Fibroblast of gingiva (primary cell): Measurements from ENCODE around the gene TCEAL9.
"Not testable (repeated sequence)": the region's sequence is repeated elsewhere in the genome, so short reads cannot be mapped to it uniquely, and the experiment has no call there.

Experiments used
- DNase-seq: peaks from one replicate; pipeline ENCODE4 v3.0.0-alpha.2; 2011; ENCODE audit warnings: low read depth

TCEAL9 gene, protein sequence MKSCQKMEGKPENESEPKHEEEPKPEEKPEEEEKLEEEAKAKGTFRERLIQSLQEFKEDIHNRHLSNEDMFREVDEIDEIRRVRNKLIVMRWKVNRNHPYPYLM

DNA sequence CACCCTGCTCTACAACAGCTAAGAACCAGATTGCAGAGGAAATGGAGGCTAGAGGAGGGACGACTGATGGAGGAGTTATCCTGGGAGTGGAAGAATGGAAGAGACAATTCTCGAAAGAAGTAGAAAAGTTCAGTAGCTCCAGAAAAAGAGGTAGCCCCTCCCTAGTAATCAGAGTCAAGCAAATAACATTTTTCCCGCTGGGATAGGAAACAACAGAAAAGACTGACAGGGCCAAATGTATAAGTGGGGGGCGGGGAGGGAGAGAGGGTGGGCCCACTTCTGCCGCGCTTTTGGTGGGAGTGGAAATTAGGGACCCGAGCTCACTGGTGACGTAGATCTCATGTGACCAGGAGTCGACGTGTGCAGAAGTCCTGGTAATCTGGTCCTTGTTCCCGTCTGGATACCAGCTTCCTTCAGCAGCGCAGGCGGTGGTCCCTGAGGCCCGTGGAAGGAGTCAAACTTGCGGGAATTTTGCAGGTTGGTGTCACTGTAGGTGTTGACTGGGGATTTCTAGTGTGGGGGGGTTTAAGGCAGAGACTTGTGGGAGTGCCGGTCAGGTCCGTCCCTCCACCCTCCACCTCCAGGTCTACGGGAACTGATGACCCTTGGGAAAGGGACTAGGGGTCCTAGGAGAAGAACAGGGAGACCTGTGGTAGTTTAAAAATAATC is at the start of gene TCEAL9:
Gene TCEAL9 (plus strand): TSS at position 377 of the 669 bp plus-strand sequence. CDS start 1,179 bp downstream, outside the sequence.
- DNase-seq, result peak; percentile 91

DNA sequence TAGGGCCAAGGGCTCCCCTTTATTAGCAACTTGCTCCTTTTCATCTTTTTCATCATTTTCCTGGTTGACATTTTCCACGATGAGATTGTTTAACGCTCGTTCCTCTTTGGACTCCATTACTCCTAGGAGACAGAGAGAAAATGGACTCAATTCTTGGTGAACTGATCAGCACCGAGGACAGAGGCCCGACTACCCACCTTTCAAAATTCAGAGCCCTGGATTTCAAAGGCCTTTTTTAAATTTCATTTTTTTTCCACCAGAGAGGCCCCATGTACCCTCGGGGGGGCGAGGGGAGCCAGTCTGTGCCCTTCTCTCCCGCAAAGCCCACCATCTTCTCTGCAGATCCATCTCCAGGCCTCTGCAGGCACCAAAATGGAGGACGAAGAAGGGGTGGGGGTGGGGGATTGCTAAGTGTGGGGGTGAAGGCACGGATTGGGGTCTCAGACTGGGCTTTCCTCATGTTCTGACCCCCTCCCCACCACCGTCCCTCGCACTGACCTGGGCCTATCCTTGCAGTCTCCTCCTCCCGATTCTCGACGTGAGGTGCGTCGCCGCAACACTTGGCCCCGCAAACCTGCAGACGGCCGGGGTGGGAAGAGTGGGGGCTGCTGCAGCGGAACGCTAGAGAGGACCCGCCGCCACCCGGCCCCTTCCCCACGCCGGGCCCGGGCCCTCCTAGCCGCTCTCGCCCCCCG is 46.3 kb upstream of the TCEAL9 start:
- DNase-seq, result no peak

DNA sequence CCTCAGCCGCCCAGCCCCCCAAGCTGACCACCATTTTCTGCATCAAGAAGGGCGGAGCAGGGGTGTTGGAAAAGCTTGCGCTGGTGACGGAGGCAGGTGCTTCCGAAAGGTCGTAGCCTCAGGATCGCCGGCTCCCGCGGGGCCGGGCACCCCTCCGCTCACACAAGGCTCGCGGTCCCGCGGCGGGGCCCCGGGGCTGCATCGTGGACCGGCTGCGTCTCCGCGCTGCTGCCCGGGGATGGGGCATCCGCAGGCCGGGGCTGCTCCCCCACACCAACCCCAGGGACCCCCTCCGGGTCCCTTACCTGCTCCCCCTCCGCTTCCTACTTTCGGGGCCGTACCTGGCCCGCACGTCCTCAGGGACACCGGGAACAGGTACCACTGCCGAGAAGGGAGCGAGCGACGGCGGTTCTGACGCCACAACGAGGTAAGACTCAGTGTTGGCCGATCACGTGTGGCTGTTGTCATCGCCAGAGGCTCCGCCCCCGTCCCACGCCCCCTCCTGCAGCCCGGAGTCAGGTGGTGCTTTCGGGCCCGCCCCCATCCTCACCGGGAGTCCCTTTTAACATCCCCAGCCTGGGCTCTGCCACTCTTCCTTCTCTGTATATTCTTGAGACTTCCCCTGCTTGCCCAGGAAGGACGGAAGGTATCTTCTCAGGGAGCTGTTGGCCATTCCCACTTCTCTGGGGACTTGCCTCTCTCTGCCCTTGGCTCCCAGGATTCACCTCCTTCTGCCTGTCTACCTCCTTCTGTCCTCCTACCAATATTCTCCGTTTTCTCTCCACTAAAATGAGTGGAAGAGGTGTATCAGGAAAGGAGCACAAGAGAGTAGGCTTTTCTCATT is 45.5 kb upstream of the TCEAL9 start, which contains the start of gene BEX2:
Gene BEX2 (minus strand): TSS at position 436 of the 844 bp plus-strand sequence. CDS start 1,014 bp downstream, outside the sequence.
- no peak for DNase-seq

DNA sequence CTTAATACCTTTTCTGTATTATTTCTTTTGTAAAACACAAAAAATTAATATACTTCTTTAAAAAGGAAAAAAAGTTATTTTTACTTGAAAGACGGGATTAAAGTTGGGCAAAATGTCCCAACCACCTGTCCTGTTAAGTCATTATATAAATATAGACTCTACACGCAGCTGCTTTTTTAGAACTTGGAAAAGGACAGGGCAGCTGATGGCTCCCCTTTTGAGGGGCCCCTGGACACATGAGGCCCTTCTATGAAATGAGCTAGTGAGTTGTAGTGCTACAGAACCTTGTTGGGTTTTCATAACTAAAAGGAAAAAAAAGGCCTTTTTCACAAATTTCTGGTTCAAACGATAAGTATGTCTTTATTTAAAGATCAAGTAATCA is 44.9 kb upstream of the TCEAL9 start:
- DNase-seq, result no peak

DNA sequence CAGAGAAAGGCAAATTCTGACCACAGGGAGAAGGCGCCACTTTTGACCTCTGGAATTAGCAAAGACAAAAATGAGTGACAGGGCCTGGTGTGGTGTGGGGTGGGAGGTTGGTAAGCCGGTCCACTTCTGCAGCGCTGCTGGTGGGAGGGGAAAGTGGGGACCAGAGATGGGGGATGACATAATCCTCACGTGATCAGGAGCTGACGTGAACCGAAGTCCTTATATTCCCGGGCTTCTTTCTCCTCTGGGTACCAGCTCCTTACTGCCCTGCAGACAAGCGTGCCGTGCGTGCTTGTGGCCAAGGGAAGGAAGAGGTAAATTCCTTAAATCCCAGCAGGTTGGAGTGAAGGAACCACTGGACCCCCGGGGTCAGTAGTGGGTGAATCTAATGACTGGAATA is 26.3 kb upstream of the TCEAL9 start, which contains the start of gene TCEAL7:
Gene TCEAL7 (plus strand): TSS at position 249 of the 400 bp plus-strand sequence. CDS start 1,165 bp downstream, outside the sequence.
- peak; percentile 2 for DNase-seq

DNA sequence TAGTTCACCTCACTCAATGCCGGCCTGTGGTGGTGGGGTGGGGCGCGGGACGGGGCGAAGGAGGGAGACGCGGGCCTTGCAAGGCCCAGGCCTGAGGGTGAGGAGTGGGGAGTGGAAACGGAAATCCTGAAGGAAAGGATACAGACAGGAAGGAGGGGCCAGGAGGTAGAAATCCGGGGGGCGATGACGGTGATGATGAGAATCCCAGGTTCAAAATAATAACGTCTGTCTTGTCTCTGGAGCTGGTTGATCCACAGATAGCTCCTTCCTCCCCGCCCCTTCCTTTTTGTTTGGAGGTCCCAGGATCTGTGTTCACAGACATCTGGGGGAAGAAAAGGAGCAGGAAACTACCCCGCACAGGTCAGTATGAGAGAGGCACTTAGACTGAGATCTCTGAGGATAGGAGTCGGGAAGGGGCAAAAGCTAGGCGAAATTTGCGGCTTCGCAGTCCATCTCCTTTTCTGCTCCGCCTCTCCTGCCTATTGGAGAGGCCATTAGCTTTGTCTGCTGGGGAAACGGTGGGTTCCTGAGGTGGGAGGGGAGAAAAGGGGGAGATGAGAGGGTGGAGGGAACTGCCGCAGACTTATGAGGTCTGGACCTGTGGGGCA is 25.5 kb upstream of the TCEAL9 start:
- no peak for DNase-seq

DNA sequence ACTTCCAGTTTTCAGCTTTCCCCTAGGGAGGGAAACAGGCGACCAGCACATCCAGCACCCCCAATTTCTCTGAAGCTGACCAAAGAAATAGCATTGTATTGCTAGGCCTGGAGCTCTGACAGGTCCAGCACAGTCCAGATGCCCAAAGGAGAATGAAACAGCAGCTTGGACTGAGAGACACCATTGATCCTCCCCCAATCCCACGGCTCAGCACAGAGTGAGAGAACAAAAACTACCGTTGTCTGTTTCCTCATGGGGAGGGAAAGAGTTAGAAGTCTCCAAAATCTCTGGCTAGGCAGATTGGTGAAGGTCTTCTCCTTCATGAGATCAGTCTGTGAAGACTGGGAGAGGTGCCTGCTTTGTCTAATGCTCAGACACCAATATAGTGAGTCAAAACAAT is 17.6 kb upstream of the TCEAL9 start:
- no peak for DNase-seq

DNA sequence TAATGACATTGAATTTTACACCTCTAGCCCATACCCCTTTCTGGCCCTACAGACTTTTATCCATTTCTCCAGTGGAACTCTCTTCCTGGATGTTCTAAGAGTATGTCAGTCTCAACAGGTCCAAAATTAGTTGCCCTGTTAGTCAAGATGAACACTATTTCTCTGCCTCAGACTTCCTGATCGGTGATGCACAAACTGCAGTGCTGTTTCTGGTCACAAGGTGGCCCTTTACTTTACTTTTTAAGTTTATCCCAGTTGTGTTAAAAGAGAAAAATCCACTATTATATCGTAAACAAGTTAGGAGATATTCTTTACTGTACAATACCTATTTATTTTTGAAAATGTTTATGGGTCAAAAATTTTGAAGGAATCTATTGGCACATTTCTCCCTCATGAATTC is 13.2 kb upstream of the TCEAL9 start:
- peak; percentile 32 for DNase-seq

DNA sequence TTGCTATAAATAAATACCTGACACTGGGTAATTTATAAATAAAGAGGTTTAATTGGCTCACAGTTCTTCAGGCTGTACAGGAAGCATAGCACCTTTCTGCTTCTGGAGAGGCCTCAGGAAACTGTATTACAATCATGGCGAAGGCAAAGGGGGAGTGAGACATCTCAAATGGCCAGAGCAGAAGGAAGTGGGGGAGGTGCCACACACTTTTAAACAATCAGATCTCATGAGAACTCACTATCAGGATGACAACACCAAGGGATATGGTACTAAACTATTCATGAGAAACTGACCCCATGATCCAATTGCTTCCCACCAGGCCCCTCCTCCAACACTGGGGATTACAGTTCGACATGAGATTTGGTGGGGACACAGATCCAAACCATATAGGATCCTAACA is 11.7 kb upstream of the TCEAL9 start:
- no peak for DNase-seq

DNA sequence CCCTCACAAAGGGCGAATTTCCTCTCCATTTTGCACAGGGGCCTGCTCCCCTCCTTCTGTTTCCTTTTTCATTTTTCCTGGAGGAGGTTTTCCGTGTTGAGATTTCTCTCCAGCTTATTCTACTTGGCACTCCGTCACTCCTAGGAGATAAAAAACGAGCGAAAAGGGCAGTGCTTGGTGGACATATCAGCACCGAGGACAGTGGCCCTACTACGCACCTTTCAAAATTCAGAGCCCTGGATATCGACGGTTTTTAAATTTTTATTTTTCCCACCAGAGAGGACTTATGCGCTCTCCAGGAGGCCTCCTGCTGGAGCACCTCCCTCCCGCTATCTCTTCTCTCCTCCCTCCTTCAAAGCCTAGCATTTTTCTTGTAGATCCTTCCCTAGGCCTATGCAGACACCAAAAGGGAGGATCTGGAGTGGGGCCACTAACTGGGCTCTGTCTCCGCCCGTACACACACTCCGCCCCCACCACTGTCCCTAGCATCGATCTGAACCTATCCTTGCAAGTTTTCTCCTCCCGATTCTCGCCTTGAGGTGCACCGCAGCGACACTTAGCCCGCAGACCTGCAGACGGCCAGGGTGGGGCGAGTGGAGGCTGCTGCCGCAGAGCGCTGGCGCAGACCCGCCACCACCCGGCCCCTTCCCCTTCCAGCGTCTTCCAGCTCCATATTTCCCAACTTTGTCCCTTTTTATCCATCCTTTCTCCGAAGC is 8.5 kb upstream of the TCEAL9 start:
- no peak for DNase-seq

DNA sequence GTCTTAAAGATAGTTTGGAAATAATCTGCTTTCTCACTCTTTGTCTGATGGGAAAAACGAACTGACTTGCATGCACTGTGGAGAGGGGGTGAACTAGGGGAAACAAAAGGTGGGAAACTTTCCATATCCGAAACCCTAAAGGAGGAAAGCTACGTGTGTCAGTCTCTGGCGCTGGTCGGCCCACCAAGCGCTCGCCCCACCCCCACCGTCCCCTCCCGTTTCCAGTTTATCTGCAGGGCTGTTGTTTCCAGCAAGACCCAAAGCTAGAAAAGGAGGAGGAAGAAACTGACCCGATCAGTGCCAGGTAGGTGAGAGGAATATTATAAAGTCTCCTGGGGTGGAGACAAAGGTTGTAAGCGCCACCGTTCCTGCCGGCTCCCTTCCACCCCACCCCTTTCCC is 552 bp downstream of the TCEAL9 start:
- DNase-seq, result peak; percentile 4

DNA sequence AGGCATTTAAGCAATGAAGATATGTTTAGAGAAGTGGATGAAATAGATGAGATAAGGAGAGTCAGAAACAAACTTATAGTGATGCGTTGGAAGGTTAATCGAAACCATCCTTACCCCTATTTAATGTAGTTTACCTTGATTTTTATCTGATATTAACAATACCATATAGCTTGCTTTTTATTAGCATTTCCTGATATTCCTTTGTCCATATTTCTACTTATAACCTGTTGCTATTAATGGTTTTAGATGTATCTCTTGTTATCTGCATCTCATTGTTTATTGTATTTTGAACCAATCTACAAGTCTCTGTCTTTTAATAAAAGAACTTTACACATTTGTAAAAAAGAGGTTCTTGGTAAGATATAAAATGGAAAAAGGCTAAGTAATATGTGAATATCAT is 1.6 kb downstream of the TCEAL9 start:
- DNase-seq, result no peak

DNA sequence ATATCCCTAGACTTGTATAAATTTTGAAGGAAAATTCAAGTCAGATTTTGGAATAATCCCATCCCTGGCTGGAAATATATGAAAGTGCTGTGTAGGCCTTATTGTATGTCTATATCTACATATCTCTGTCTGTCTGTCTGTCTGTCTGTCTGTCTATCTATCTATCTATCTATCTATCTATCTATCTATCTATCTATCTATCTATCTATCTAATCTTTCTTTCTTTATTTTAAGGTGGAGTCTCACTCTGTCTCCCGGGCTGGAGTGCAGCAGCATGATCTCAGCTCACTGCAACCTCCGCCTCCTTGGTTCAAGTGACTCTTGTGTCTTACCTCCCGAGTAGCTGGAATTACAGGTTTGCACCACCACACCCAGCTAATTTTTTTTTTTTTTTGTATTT is 3.3 kb downstream of the TCEAL9 start:
- not testable (repeated sequence) for DNase-seq

DNA sequence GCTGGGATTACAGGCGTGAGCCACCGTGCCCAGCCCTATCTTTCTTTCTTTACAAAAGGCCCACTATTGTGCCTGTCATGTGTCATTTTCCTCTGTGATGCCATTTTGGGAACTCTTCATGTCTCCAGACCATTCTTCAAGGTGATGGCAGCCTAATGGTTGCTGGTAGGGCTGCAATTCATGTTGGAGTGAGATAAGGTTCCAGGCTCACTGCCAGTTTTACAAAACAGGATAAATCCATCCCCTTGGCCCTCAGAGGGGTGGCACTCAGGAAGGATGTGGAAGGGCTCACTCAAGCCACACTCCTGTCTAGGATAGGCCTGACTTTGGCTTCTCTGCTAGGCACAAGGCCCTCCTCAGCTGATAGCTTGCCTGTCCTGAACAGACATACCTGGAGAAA is 3.8 kb downstream of the TCEAL9 start:
- DNase-seq, result peak; percentile 13

DNA sequence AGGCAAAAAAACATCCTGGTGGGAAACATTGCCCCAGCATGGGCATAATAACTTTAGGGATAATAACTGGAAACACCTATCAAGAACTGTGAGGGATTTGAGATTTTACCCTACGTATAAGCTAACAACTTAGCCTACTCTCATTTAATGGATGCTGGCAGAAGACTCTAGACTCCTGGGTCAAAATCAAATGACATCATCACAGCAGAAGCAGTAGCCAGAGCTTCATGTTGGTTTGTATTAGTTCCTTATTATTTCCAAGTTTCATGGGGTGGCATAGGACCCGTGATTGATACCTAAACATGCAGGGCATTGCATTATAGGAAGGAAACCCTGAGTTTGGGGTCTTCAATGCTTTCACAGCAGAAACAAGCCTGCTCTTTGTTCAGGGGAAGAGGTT is 4.6 kb downstream of the TCEAL9 start:
- DNase-seq, result no peak

DNA sequence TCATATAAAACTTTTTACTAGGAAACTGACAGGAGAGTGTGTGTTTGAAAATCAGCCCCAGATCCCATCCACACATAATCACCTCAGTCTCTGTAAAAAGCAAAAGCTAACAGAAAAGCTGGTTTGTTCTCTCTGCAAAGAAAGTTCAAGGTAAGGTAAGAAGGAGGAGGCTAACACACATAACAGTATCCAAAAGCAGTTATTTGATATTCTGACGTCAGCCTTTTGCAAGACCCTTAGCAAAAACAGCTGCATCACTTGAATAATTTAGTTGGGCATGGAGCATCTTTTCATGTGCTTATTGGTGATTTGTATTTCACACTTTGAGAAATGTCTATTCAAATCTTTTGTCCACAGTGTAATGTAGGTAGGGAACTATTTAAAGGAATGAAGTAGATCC is 5.5 kb downstream of the TCEAL9 start:
- DNase-seq, result peak; percentile 60

DNA sequence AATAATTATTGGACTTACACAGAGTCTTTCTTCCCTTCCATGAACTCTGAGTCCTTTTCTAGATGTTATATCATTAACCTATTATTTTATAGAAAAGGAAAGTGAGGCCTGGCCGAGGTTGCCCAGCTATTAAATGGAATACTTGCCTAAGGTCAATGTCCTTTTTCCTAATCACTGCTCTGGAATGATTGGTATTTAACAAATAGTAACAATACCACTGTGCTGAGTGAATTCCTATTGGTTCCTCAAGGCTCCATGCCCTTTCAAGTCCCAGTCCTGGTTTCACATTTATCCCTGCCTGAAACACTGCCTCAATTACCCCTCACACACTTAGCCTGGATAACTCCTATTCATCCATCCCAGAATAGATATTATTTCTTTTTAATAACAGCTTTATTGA is 6.2 kb downstream of the TCEAL9 start:
- DNase-seq, result peak; percentile 63

DNA sequence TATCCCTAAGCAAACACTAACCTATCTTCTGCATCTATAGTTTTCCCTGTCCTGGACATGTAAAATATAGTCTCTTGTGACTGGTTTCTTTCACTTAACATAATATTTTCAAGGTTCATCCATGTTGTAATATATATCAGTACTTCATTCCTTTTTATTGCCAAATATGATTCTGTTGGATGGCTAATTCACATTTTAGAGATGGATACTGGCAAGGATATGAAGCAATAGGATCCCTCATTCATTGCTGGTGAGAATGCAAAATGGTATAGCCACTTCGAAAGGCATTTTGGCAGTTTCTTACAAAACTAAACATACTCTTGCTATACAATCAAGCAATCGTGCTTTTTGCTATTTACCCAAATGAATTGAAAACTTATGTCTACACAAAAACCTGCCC is 6.7 kb downstream of the TCEAL9 start:
- peak; percentile 53 for DNase-seq

DNA sequence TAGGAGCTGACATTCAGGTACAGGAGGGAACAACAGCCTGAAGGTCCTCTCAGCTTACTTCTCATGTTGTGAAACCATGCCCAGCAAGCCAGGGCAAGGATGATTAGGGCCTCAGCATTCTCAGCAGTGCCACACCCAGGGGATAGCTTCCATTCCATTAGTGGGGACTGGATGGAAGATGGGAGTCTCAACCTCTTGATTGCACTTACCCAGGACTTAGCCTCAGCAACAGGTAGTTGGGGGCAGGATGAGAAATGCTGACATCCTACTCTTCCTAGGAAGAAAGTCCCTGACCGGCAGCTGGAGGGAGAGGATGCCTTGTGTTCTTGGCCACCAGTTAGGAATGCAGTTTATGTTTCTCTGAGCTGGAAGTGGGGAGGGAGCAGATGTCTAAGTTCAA is 11.2 kb downstream of the TCEAL9 start:
- DNase-seq, result peak; percentile 49

DNA sequence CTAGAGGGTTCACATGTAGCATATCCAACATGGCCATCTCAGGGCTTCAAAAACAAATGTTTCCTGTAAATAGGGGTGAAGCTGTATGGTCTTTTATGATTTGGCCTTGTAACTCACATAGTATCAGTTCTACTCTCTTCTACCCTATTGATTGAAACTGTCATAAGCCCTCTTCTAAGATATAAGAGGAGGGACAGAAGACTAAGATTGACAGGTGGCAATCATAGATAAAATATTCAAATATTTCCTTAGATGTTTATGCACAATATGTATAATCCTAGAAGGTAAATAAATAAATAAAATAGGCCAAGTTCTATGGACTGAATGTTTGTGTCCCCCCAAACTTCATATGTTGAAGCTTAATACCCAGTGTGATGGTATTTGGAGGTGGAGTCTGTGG is 13.2 kb downstream of the TCEAL9 start:
- no peak for DNase-seq

DNA sequence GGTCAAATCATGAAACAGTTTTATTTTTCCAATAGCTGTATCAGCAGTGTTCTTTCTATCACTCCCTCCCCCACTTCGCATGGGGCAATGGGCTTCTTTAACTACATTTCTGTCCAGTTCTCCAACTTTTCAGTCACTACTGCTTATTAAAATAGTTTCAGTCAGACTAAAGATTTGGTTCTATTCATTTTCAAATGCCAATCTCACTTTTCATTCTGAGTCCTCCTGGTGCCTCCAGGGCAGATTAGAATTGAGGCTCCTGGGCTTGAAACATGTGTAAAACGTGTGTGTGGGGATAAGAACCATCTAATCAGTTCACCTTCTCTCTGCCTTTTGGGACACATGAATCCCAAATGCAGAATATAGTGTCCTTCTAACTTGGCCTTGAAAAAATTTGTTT is 16.6 kb downstream of the TCEAL9 start:
- no peak for DNase-seq
